HG03097 (cell line): ENCODE data around the gene PDRG1.
"Not testable (repeated sequence)": the region's sequence is repeated elsewhere in the genome, so short reads cannot be mapped to it uniquely, and the experiment has no call there.

ENCODE experiments used
- ATAC-seq: cut with Tn5 transposase; IDR thresholded peaks from one replicate; pipeline ENCODE4 v1.9.1; 2021; ENCODE audit not compliant: unreplicated experiment, low FRiP score

Gene PDRG1

GRCh38 chr20:31929631-31930030 is 22.2 kb downstream of the PDRG1 start:
- not testable (repeated sequence) for ATAC-seq

DNA sequence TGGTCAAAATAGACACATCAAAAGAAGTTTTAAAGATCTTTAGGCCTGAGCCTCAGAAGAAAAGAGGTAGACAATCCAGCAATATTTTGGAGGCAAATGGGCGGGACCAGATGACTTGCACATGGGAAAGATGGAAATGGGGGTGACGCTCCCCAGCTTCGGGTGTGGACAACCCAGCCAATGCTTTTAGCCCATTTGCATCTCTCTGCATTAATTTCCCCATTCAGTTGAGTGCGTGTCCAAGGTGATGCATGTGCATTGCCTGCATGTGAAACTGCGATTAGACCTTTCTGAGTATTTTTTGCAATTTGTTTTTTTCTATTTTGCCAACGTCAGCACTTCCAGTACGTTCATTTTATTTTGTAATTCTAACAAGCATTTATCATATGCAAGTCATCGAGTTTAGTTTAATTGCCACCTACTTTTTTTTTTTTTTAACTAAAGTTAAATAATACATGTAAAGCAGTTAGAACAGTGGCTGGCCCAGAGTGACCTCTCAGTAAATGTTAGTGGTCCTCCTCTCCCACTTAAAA is 24.2 kb downstream of the PDRG1 start:
- no peak for ATAC-seq

GRCh38 chr20:31926493-31926892 is 25.4 kb downstream of the PDRG1 start:
- no peak for ATAC-seq

DNA sequence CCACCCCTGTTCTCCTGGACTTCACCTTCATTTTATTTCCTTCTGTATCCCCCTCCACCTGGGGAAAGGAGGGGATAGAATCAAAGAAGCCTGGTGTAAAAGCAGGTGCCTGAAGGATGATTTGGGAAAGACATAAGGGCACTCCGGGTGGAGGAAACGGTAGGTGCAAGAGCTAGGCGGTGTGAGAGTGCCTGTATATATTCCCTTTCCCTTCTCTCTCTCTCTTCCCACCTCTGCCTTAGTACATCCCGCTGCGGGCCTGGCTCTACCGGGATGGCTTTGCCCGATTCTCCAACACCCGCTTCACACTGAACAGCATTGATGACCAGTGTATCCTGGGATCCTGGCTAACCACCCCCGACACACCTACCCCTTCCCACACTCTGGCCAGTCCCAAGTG is 26.2 kb downstream of the PDRG1 start:
- ATAC-seq = no peak

- ATAC-seq = no peak
These were observed 27.3 kb downstream of the PDRG1 start for GRCh38 chr20:31924561-31924960.

DNA sequence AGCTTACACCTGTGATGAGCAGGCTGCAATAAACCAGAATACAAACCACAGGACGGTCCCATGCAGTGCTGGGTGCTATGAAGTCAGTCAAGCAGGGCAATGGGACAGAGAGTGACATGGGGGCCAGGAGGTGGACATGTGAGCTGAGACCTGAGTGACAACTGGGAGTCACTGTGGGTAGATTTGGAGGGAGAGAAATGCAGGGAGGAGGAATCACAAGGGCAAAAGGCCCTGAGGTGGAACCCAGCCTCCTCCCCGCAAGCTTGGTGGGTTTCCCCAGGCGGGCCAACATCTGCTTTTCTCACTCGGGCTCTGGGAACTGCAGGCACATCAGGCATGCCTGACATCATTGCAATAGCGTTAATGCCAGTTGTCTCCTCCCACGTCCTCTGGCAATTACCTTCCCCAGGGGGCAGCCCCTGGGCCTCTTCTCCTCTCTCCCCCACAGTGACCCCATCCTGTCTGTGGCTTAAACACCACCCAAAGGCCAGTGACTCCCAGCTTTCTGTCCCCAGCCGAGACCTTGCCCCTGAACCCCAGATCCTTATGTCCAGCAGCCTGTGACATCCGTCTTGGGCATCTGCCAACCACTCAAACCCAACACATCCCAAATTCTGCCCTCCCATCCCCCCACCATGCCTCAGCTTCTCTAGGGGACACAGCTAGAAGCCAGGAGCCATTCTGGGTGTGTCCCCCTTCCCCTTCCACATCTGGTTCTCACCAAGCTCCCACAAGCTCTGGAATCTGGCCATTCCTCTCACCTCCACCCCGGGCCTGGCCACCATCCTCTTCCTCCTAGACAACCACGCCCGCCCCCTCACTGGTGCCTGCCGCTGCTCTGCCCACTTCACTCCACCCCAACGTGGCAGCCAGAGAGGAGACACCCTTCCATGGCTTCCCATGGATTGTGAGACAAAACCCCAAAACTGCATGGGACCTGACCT is 28.2 kb downstream of the PDRG1 start:
- no peak for ATAC-seq

DNA sequence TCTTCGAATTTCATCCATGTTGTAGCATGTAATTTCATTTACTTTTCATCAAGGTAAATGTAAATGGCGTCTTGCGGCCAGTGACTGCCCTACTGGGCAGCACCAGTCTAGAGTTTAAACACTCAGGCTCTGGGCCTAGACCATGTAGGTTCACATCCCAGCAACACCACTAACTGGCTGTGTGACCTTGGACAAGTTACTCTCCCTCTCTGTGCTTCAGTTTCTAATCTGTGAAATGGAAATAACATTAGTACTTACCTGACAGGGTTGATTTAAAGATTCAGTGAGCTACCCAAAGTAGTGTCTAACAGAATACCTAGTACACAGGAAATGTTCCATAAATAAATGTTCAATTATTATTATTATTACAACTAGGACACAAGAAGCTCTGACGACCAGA is 29.3 kb downstream of the PDRG1 start:
- ATAC-seq = no peak

DNA sequence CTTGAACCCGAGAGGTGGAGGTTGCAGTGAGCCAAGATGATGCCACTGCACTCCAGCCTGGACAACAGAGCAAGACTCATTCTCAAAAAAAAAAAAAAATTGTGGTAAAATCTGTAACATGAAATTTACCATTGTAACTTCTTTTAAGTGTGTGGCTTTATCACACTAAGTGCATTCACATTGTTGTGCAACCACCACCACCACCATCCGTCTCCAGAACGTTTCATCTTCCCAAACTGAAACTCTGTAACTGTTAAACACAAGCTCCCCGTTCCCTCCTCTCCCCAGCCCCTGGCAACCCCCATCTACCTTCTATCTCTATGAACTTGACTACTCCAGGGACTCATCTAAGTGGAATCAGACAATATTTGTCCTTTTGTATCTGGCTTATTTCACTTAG is 29.7 kb downstream of the PDRG1 start:
- no peak for ATAC-seq

DNA sequence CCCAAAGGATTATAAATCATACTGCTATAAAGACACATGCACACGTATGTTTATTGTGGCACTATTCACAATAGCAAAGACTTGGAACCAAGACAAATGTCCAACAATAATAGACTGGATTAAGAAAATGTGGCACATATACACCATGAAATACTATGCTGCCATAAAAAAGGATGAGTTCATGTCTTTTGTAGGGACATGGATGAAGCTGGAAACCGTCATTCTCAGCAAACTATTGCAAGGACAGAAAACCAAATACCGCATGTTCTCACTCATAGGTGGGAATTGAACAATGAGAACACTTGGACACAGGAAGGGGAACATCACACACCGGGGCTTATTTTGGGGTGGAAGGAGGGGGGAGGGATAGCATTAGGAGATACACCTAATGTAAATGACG is 30.4 kb downstream of the PDRG1 start:
- not testable (repeated sequence) for ATAC-seq

- ATAC-seq = no peak
These were observed 31.5 kb downstream of the PDRG1 start for GRCh38 chr20:31920275-31920855.

- ATAC-seq = no peak
These were observed 32.3 kb downstream of the PDRG1 start for GRCh38 chr20:31919410-31920155.

- no peak for ATAC-seq
These were observed 33.3 kb downstream of the PDRG1 start for GRCh38 chr20:31918466-31919105.

- ATAC-seq = not testable (repeated sequence)
These were observed 33.9 kb downstream of the PDRG1 start for GRCh38 chr20:31917962-31918412.

GRCh38 chr20:31916708-31917107 is 35.1 kb downstream of the PDRG1 start:
- ATAC-seq = no peak

- no peak for ATAC-seq
These were observed 36.2 kb downstream of the PDRG1 start for GRCh38 chr20:31915491-31916280.

GRCh38 chr20:31914170-31914569 is 37.7 kb downstream of the PDRG1 start:
- no peak for ATAC-seq

DNA sequence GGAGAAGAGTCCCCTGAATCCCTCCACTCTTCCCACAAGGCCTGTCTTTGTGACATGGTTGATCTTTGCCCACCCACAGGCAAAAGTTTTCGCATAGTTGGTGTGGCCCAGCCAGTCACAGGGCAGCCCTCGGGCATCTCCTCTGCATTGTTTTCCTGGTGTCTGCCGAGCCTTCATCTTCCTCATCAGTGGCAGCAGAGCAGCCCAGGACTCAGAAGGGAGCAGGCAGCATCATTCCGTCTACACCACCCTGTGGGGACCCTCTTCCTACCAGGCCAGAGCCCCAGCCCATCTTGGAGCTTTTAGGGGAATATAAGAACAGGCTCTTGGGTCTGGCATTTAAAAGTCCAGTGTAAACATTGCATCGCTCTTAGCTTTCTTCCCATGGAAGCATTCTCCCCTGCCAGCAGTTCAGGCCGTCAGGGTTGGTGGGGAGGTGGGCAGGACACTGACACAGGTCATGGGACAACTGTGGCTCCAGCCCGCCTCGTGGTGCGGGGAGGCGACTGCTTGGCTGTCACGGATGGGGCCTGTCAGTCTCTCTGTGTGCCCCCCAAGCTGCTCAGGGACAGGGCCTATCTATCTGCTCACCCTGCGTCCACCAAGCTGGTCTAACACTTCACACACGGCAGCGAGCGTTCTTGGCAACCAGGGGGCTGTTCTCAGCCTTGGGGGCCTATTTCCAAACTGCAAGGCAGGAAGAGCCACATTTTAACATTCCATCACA is 38.3 kb downstream of the PDRG1 start:
- ATAC-seq = no peak

GRCh38 chr20:31910071-31910803 is 41.6 kb downstream of the PDRG1 start:
- no peak for ATAC-seq
